H9 (cell line): ENCODE data around the gene RIIAD1. TPM values are rescaled to one million over a fixed set of nuclear protein-coding genes. Genes with fewer than 3 reads are reported as not detected.

ENCODE experiments used
- DNase-seq: peaks from one replicate; pipeline ENCODE4 v3.0.0-alpha.2; 2017
- H2AFZ ChIP-seq: one replicate; pipeline ENCODE4 v1.6.1; 2013; ENCODE audit warnings: mild to moderate bottlenecking, low read length, control low read depth, moderate library complexity
- H2AK5ac ChIP-seq: 2 replicates; pipeline ENCODE4 v1.6.1; 2013; ENCODE audit warnings: low read length, control low read depth, mixed read lengths; ENCODE audit not compliant: insufficient read length
- H2BK120ac ChIP-seq: one replicate; pipeline ENCODE4 v1.6.1; 2013; ENCODE audit warnings: low read depth, mild to moderate bottlenecking, low read length, control low read depth, inconsistent platforms; ENCODE audit not compliant: poor library complexity, severe bottlenecking
- H2BK12ac ChIP-seq: 2 replicates; pipeline ENCODE4 v1.6.1; 2013; ENCODE audit warnings: low read length, control low read depth, mixed read lengths, low read depth; ENCODE audit not compliant: insufficient read length
- H2BK15ac ChIP-seq: 2 replicates; pipeline ENCODE4 v1.6.1; 2013; ENCODE audit warnings: low read depth, low read length, control low read depth
- H2BK20ac ChIP-seq: one replicate; pipeline ENCODE4 v1.6.1; 2013; ENCODE audit warnings: low read depth, mild to moderate bottlenecking, low read length, control low read depth, inconsistent platforms; ENCODE audit not compliant: poor library complexity, severe bottlenecking
- H2BK5ac ChIP-seq: 2 replicates; pipeline ENCODE4 v1.6.1; 2013; ENCODE audit warnings: low read length, control low read depth, mixed read lengths; ENCODE audit not compliant: insufficient read length
- H3K14ac ChIP-seq: 2 replicates; pipeline ENCODE4 v1.6.1; 2013; ENCODE audit warnings: low read length, control low read depth; ENCODE audit not compliant: insufficient read depth
- H3K18ac ChIP-seq: 2 replicates; pipeline ENCODE4 v1.6.1; 2013; ENCODE audit warnings: low read depth, mild to moderate bottlenecking, mixed read lengths, low read length, control low read depth; ENCODE audit not compliant: insufficient read length
- H3K23ac ChIP-seq: 2 replicates; pipeline ENCODE4 v1.6.1; 2013; ENCODE audit warnings: low read length, control low read depth, mixed read lengths, low read depth; ENCODE audit not compliant: insufficient read length
- H3K23me2 ChIP-seq: 2 replicates; pipeline ENCODE4 v1.6.1; 2013; ENCODE audit warnings: low read depth, mild to moderate bottlenecking, mixed read lengths, low read length, control low read depth; ENCODE audit not compliant: insufficient read length, poor library complexity, severe bottlenecking
- H3K27ac ChIP-seq: 2 replicates; pipeline ENCODE4 v1.5.1; 2013; ENCODE audit warnings: low read length, control low read depth, mixed read lengths, low read depth; ENCODE audit not compliant: insufficient read length
- H3K27me3 ChIP-seq: 2 replicates; pipeline ENCODE4 v1.6.1; 2013; ENCODE audit warnings: low read length, control low read depth, inconsistent platforms; ENCODE audit not compliant: insufficient read depth
- H3K4ac ChIP-seq: 2 replicates; pipeline ENCODE4 v1.6.1; 2013; ENCODE audit warnings: low read depth, mild to moderate bottlenecking, control low read depth, inconsistent platforms, low read length, moderate library complexity
- H3K4me1 ChIP-seq: 2 replicates; pipeline ENCODE4 v1.6.1; 2013; ENCODE audit warnings: low read length, control low read depth, inconsistent platforms; ENCODE audit not compliant: insufficient read depth
- H3K4me2 ChIP-seq: 2 replicates; pipeline ENCODE4 v1.6.1; 2013; ENCODE audit warnings: low read length, control low read depth, mixed read lengths; ENCODE audit not compliant: insufficient read length, insufficient read depth
- H3K56ac ChIP-seq: 2 replicates; pipeline ENCODE4 v1.6.1; 2013; ENCODE audit warnings: low read depth, mild to moderate bottlenecking, mixed read lengths, low read length, control low read depth; ENCODE audit not compliant: insufficient read length
- H3K79me1 ChIP-seq: 2 replicates; pipeline ENCODE4 v1.6.1; 2013; ENCODE audit warnings: low read depth, mild to moderate bottlenecking, moderate library complexity, low read length, control low read depth, inconsistent platforms; ENCODE audit not compliant: insufficient read depth, poor library complexity, severe bottlenecking
- H3K79me2 ChIP-seq: 2 replicates; pipeline ENCODE4 v1.6.1; 2013; ENCODE audit warnings: low read length, control low read depth, inconsistent platforms; ENCODE audit not compliant: insufficient read depth
- H3K9ac ChIP-seq: 2 replicates; pipeline ENCODE4 v1.6.1; 2013; ENCODE audit warnings: low read length, control low read depth, mixed read lengths; ENCODE audit not compliant: insufficient read length; ENCODE audit errors: extremely low read depth
- H3K9me3 ChIP-seq: one replicate; pipeline ENCODE4 v1.6.1; 2013; ENCODE audit warnings: low read depth, low read length, inconsistent platforms; ENCODE audit not compliant: control insufficient read depth
- H3T11ph ChIP-seq: one replicate; pipeline ENCODE4 v1.6.1; 2013; ENCODE audit warnings: mild to moderate bottlenecking, low read length, control low read depth, inconsistent platforms
- H4K20me1 ChIP-seq: one replicate; pipeline ENCODE4 v1.6.1; 2013; ENCODE audit not compliant: control insufficient read depth, insufficient read length, insufficient read depth
- H4K5ac ChIP-seq: 2 replicates; pipeline ENCODE4 v1.6.1; 2013; ENCODE audit warnings: low read depth, mild to moderate bottlenecking, mixed read lengths, low read length, control low read depth; ENCODE audit not compliant: insufficient read length
- H4K8ac ChIP-seq: replicated peaks from 2 replicates; pipeline ENCODE4 v1.6.1; 2013; ENCODE audit warnings: low read length, control low read depth, mixed read lengths, low read depth; ENCODE audit not compliant: insufficient read length
- H4K91ac ChIP-seq: 2 replicates; pipeline ENCODE4 v1.6.1; 2013; ENCODE audit warnings: low read depth, mild to moderate bottlenecking, moderate library complexity, mixed read lengths, low read length, control low read depth; ENCODE audit not compliant: insufficient read length
- H3K27ac Mint-ChIP-seq, 3 experiments: 2 replicates in 2 of 3; 3 replicates in 1 of 3; pipeline ENCODE4 v1.8.0; 2020 to 2021; ENCODE audit warnings: mixed read lengths in 3 of 3, mild to moderate bottlenecking in 1 of 3, moderate library complexity in 1 of 3
- H3K27me3 Mint-ChIP-seq: 2 replicates; pipeline ENCODE4 v1.8.0; 2021; ENCODE audit warnings: low read depth, mild to moderate bottlenecking, moderate library complexity, mixed read lengths
- H3K36me3 Mint-ChIP-seq, 3 experiments: 2 replicates in 2 of 3; 3 replicates in 1 of 3; pipeline ENCODE4 v1.8.0; 2020 to 2021; ENCODE audit warnings: low read depth in 3 of 3, mixed read lengths in 3 of 3; ENCODE audit not compliant: insufficient read depth in 1 of 3
- H3K4me1 Mint-ChIP-seq, 2 experiments: 2 replicates each; pipeline ENCODE4 v1.8.0; 2020; ENCODE audit warnings: mixed read lengths in 2 of 2
- H3K4me3 Mint-ChIP-seq, 2 experiments: 2 replicates in 1 of 2; 3 replicates in 1 of 2; pipeline ENCODE4 v1.8.0; 2020 to 2021; ENCODE audit warnings: mild to moderate bottlenecking in 2 of 2, mixed read lengths in 2 of 2, moderate library complexity in 1 of 2
- H3K9me3 Mint-ChIP-seq, 2 experiments: 2 replicates in 1 of 2; 3 replicates in 1 of 2; pipeline ENCODE4 v1.8.0; 2020; ENCODE audit warnings: mild to moderate bottlenecking in 2 of 2, mixed read lengths in 2 of 2, moderate library complexity in 1 of 2
- CTCF ChIP-seq: fragments of 200-600 bp; sonication (generic); conservative IDR thresholded peaks from 3 replicates; pipeline ENCODE4 v1.8.0; 2021; ENCODE audit warnings: antibody characterized with exemption, mild to moderate bottlenecking
- WGBS: extraction: QIAGEN DNeasy Blood & Tissue Kit; methylation state at CpG from one replicate; pipeline ENCODE4 v1.1.7; 2013; ENCODE audit warnings: missing lambda C conversion rate, low lambda C conversion rate, mixed read lengths; ENCODE audit not compliant: insufficient read length; ENCODE audit errors: extremely low coverage; 5-methylcytosine and 5-hydroxymethylcytosine counted together
- total RNA-seq: library from RNA; stranded (reverse); gene quantifications from 2 replicates; pipeline ENCODE4 v1.2.1, GENCODE V29; 2021

The RIIAD1 gene
- total RNA-seq, 1 experiment from 2014 or later = 1.4 TPM

- H3K23me2 ChIP-seq = no peaks in the 10 kb centered on the region
- DNase-seq = no peak
- H2BK120ac ChIP-seq = no peak overlapping the region
- H4K91ac ChIP-seq = no peak overlapping the region
- Mint-ChIP-seq H3K27me3 (no peaks in the 10 kb centered on the region), H3K36me3 (no peaks in the 10 kb centered on the region; a peak in 1 of 7 replicates), H3K4me1 (peaks cover 9 to 23% of the 10 kb centered on the region in 2 experiments), H3K27ac (no peak overlapping the region; a peak in 1 of 7 replicates), H3K4me3 (no peak overlapping the region), H3K9me3 (no peaks in the 10 kb centered on the region)
- no peak overlapping the region for H3K4me2 ChIP-seq
- no peak overlapping the region for H3K9ac ChIP-seq
- no CpG with 5 or more reads among the region's 21 CpGs for WGBS
- H2BK12ac ChIP-seq = no peak overlapping the region
- H3K23ac ChIP-seq = no peak overlapping the region
- no peaks in the 10 kb centered on the region for H3K4me1 ChIP-seq
- H3K18ac ChIP-seq = no peak overlapping the region
- H3K4ac ChIP-seq = no peak overlapping the region
- no peak overlapping the region for H2BK5ac ChIP-seq
- H3K56ac ChIP-seq = no peak overlapping the region
- H3K27me3 ChIP-seq = no peaks in the 10 kb centered on the region
- no peak overlapping the region; the same call in 1 of the 2 replicates for H3K14ac ChIP-seq
- no peak overlapping the region for H3T11ph ChIP-seq
- no peak overlapping the region for H4K5ac ChIP-seq
- H3K79me2 ChIP-seq = no peaks in the 10 kb centered on the region
- H2AK5ac ChIP-seq = no peak overlapping the region
- no peak overlapping the region for H2AFZ ChIP-seq
- no peaks in the 10 kb centered on the region for H4K20me1 ChIP-seq
- H2BK20ac ChIP-seq = no peak overlapping the region
- H3K79me1 ChIP-seq = no peaks in the 10 kb centered on the region
- no peaks in the 10 kb centered on the region for H3K9me3 ChIP-seq
- no peak overlapping the region for H4K8ac ChIP-seq
- TF ChIP-seq CTCF = no peak
- no peak overlapping the region for H2BK15ac ChIP-seq
- no peak overlapping the region for H3K27ac ChIP-seq
Observed at GRCh38 chr1:151706464-151707415, 14.6 kb upstream of the RIIAD1 start.
